Endothelial cell of umbilical vein (primary cell): ENCODE measurements around the gene APBA2. TPM values are rescaled to one million over a fixed set of nuclear protein-coding genes. Genes with fewer than 3 reads are reported as not detected.

Experiments
- BruUV-seq: library from RNA; stranded (reverse); fragments of 400-500 nt; replicated peaks from 2 replicates; lab custom pipeline; 2021; lab: Mats Ljungman, UMichigan
- CTCF ChIA-PET: fragments of 300-600, 350-600 bp; sonication (Branson Sonifier 250); formaldehyde crosslinking; loops from one replicate; lab custom pipeline; 2021; ENCODE audit warnings: antibody characterized with exemption, inconsistent platforms; lab: Charles Lee
- POLR2A ChIA-PET: fragments of 300-600, 350-600 bp; sonication (Branson Sonifier 250); formaldehyde crosslinking; loops from one replicate; lab custom pipeline; 2021; ENCODE audit warnings: antibody characterized with exemption, inconsistent platforms; lab: Charles Lee
- DNase-seq: peaks from one replicate; pipeline ENCODE4 v3.0.0-alpha.2; 2011; ENCODE audit warnings: low read depth, low spot score
- FAIRE-seq: peaks from 2 replicates; lab custom pipeline; 2011; peaks lifted over from hg19 to GRCh38; lab: Jason Lieb, UNC
- H2AFZ ChIP-seq: 2 replicates; pipeline ENCODE4 v1.6.0; 2012; ENCODE audit warnings: low read depth, low read length, control low read depth, inconsistent platforms
- H3K27ac ChIP-seq: 2 replicates; pipeline ENCODE4 v1.5.1; 2011; ENCODE audit warnings: low read depth, mild to moderate bottlenecking, control low read depth, low read length, moderate library complexity; ENCODE audit not compliant: insufficient read depth
- H3K27me3 ChIP-seq, 2 experiments: 2 replicates each; pipeline versions ENCODE4 v1.6.0 to v1.6.1; 2011; ENCODE audit warnings: low read length in 2 of 2, mixed read lengths in 1 of 2; ENCODE audit not compliant: control insufficient read depth in 2 of 2, insufficient read depth in 2 of 2
- H3K36me3 ChIP-seq, 2 experiments: 2 replicates in 1 of 2; 3 replicates in 1 of 2; pipeline ENCODE4 v1.5.1; 2011; ENCODE audit warnings: low read length in 2 of 2, mild to moderate bottlenecking in 1 of 2, moderate library complexity in 1 of 2; ENCODE audit not compliant: control insufficient read depth in 2 of 2, insufficient read depth in 2 of 2; ENCODE audit errors: extremely low read depth in 1 of 2
- H3K4me1 ChIP-seq: 3 replicates; pipeline ENCODE4 v1.5.1; 2011; ENCODE audit warnings: mild to moderate bottlenecking, low read length; ENCODE audit not compliant: control insufficient read depth, insufficient read depth; ENCODE audit errors: extremely low read depth
- H3K4me2 ChIP-seq: 2 replicates; pipeline ENCODE4 v1.6.1; 2011; ENCODE audit warnings: low read length, control low read depth, mixed read lengths; ENCODE audit not compliant: insufficient read depth
- H3K4me3 ChIP-seq, 3 experiments: fragments of 200-600 bp in 1 of 3; sonication (generic), shearing (Covaris generic) in 1 of 3; replicated peaks in 1 of 3; 2 replicates each; pipeline ENCODE4 v1.5.1; 2011 to 2016; ENCODE audit warnings: control low read depth in 3 of 3, low read length in 3 of 3, mild to moderate bottlenecking in 2 of 3, inconsistent platforms in 1 of 3, low read depth in 1 of 3, moderate library complexity in 1 of 3; ENCODE audit not compliant: insufficient read depth in 1 of 3
- H3K79me2 ChIP-seq: 2 replicates; pipeline ENCODE4 v1.6.0; 2012; ENCODE audit warnings: low read length, inconsistent platforms; ENCODE audit not compliant: control insufficient read depth, insufficient read depth
- H3K9ac ChIP-seq: replicated peaks from 2 replicates; pipeline ENCODE3; 2011; ENCODE audit warnings: low read length, control low read depth; ENCODE audit not compliant: insufficient read depth; ENCODE audit errors: extremely low read depth
- H3K9me1 ChIP-seq: replicated peaks from 3 replicates; pipeline ENCODE4 v1.6.0; 2011; ENCODE audit warnings: mild to moderate bottlenecking, low read length; ENCODE audit not compliant: control insufficient read depth, insufficient read depth; ENCODE audit errors: extremely low read depth
- H3K9me3 ChIP-seq: replicated peaks from 2 replicates; pipeline ENCODE4 v1.5.1; 2012; ENCODE audit warnings: low read length, inconsistent platforms; ENCODE audit not compliant: control insufficient read depth, insufficient read depth
- H4K20me1 ChIP-seq: replicated peaks from 2 replicates; pipeline ENCODE3; 2011; ENCODE audit warnings: mild to moderate bottlenecking, low read length; ENCODE audit not compliant: control insufficient read depth, insufficient read depth; ENCODE audit errors: extremely low read depth
- CTCF ChIP-seq, 2 donors: IDR thresholded peaks; 1 replicate in 1 of 2; 2 replicates in 1 of 2; pipeline ENCODE4 v1.5.1; 2011; ENCODE audit warnings: low read length in 2 of 2, mild to moderate bottlenecking in 2 of 2, moderate library complexity in 2 of 2, control low read depth in 1 of 2, inconsistent platforms in 1 of 2, low read depth in 1 of 2; ENCODE audit not compliant: insufficient read depth in 1 of 2; ENCODE audit errors: extremely low read depth in 1 of 2
- EZH2 ChIP-seq: IDR thresholded peaks from 2 replicates; pipeline ENCODE4 v1.6.1; 2012; ENCODE audit warnings: borderline replicate concordance, low read depth, mild to moderate bottlenecking, moderate library complexity, low read length, inconsistent platforms; ENCODE audit not compliant: severe bottlenecking
- FOS ChIP-seq: IDR thresholded peaks from 2 replicates; pipeline ENCODE4 v1.6.1; 2011; ENCODE audit warnings: mild to moderate bottlenecking, low read length, moderate library complexity, borderline replicate concordance; ENCODE audit not compliant: insufficient read depth
- GATA2 ChIP-seq: IDR thresholded peaks from 2 replicates; pipeline ENCODE4 v1.7.0; 2011; ENCODE audit warnings: low read depth, mild to moderate bottlenecking, moderate library complexity, mixed read lengths, low read length; ENCODE audit not compliant: insufficient read length, insufficient read depth
- JUN ChIP-seq: IDR thresholded peaks from 2 replicates; pipeline ENCODE4 v1.6.1; 2011; ENCODE audit warnings: borderline replicate concordance, low read depth; ENCODE audit not compliant: insufficient read length, insufficient read depth
- MAX ChIP-seq: IDR thresholded peaks from 2 replicates; pipeline ENCODE4 v1.6.1; 2011; ENCODE audit not compliant: insufficient read depth, insufficient read length
- MYC ChIP-seq: IDR thresholded peaks from one replicate; pipeline ENCODE4 v1.6.1; 2011; ENCODE audit warnings: mild to moderate bottlenecking, low read depth, low read length
- POLR2A ChIP-seq: IDR thresholded peaks from 2 replicates; pipeline ENCODE4 v1.6.1; 2012; ENCODE audit warnings: low read depth, mild to moderate bottlenecking, control low read depth, low read length
- POLR2AphosphoS5 ChIP-seq: IDR thresholded peaks from 2 replicates; pipeline ENCODE4 v1.6.1; 2012; ENCODE audit warnings: low read depth, mild to moderate bottlenecking, control low read depth, low read length, moderate library complexity; ENCODE audit not compliant: insufficient read depth
- dilution Hi-C: fragments of 300-500 bp; cut with MboI; formaldehyde crosslinking; loops from one replicate; pipeline ENCODE4 v1.15.0; 2019; ENCODE audit warnings: low sequenced_read_pairs; ENCODE audit not compliant: extremely low pct_ligation_motif_present
- intact Hi-C: fragments of 100-400 bp; cut with micrococcal nuclease; formaldehyde crosslinking; loops from one replicate; pipeline ENCODE4 v1.10.0; 2022
- polyA plus RNA-seq, 4 experiments: library from polyadenylated mRNA; depleted of rRNA in 3 of 4; stranded (reverse) in 3 of 4; unstranded in 1 of 4; fragments of >200 nt; gene quantifications; 2 replicates each; pipeline versions ENCODE4 v1.2.1 to v1.2.3, GENCODE V29; 2011 to 2012; ENCODE audit warnings: missing spikeins in 1 of 4
- total RNA-seq: library from RNA; stranded (reverse); gene quantifications from 2 replicates; pipeline ENCODE4 v1.2.3, GENCODE V29; 2021

Gene APBA2
- total and polyA plus RNA-seq, 2 donors (not counting 3 experiments of a cell fraction or from before 2014, with no cell fraction given), result 5.7 to 11.1 TPM

- Histone ChIP-seq H4K20me1 (no peaks in the 10 kb centered on the region), H3K27me3 (no peaks in the 10 kb centered on the region), H3K4me3 (no peak overlapping the region), H3K4me2 (no peak overlapping the region), H3K4me1 (no peaks in the 10 kb centered on the region), H3K9me3 (no peaks in the 10 kb centered on the region), H3K36me3 (no peaks in the 10 kb centered on the region), H3K9ac (no peak overlapping the region), H3K79me2 (no peaks in the 10 kb centered on the region), H3K9me1 (no peaks in the 10 kb centered on the region), H3K27ac (no peak overlapping the region), H2AFZ (no peak overlapping the region)
- dilution Hi-C loops (no loop called here), intact Hi-C loops (no loop called here)
- FAIRE-seq (no peak), DNase-seq (no peak)
- BruUV-seq, result no TSS peak
- ChIA-PET POLR2A (no interaction called here), CTCF (interaction anchor here (1.1 to 7.8 kb wide), 6 partner anchors 10 to 48 kb away, joined by 4 to 73 read pairs (median 6); no protein-coding TSS in a partner anchor)
- TF ChIP-seq CTCF (IDR thresholded peaks at IDR 0.05; ENCODE audit: extremely low read depth in 1 of 2, insufficient read depth in 1 of 2, low read depth in 1 of 2, low read length in 2 of 2) (no peak), JUN (no peak), MYC (no peak), GATA2 (no peak), FOS (no peak), EZH2 (no peak), POLR2AphosphoS5 (no peak), MAX (no peak), POLR2A (no peak)
These were observed 205.9 kb downstream of the APBA2 start for GRCh38 chr15:29091666-29092065.
